Measurements from ENCODE around the gene SLC52A3. TPM values are rescaled to one million over a fixed set of nuclear protein-coding genes. Genes with fewer than 3 reads are reported as not detected.

The SLC52A3 gene
- total and polyA plus RNA-seq, 8 donors = 0.46 to 24.0 (median 1.9) TPM

DNA sequence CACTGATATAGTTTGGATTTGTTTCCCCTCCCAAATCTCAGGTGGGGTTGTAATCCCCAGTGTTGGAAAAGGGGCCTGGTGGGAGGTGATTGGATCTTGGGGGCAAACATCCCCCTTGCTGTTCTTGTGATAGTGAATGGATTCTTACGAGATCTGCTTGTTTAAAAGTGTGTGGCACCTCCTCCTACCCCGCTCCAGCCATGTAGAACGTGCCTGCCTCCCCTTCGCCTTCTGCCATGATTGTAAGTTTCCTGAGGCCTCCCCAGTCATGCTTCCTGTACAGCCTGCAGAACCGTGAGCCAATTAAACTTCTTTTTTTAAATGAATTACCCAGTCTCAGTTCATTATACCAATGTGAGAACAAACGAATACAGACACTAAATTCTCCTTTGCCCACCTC, 26.7 kb downstream of the SLC52A3 start:
- TF ChIP-seq, protein P1, sequence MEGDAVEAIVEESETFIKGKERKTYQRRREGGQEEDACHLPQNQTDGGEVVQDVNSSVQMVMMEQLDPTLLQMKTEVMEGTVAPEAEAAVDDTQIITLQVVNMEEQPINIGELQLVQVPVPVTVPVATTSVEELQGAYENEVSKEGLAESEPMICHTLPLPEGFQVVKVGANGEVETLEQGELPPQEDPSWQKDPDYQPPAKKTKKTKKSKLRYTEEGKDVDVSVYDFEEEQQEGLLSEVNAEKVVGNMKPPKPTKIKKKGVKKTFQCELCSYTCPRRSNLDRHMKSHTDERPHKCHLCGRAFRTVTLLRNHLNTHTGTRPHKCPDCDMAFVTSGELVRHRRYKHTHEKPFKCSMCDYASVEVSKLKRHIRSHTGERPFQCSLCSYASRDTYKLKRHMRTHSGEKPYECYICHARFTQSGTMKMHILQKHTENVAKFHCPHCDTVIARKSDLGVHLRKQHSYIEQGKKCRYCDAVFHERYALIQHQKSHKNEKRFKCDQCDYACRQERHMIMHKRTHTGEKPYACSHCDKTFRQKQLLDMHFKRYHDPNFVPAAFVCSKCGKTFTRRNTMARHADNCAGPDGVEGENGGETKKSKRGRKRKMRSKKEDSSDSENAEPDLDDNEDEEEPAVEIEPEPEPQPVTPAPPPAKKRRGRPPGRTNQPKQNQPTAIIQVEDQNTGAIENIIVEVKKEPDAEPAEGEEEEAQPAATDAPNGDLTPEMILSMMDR (IDR thresholded peaks at IDR 0.05) = no peak
- TF ChIP-seq EP300 (IDR thresholded peaks at IDR 0.05) (no peak), POLR2AphosphoS5 (IDR thresholded peaks at IDR 0.05) (no peak), POLR2A (IDR thresholded peaks at IDR 0.05) (no peak)
- H3K9me3 ChIP-seq = peaks cover 0 to 26% (median 19%) of the 10 kb centered on the region in 4 donors
- intact Hi-C loops (cut with DNase I; ENCODE audit: low total_unique reads) = no loop called here
- H3K4me3 ChIP-seq = no peak overlapping the region
- H3K27me3 ChIP-seq = peaks cover 0 to 26% (median 0%) of the 10 kb centered on the region in 3 donors
- WGBS, 5 donors = 56 to 79% (median 71%) methylated on average over 6 of the region's 6 CpGs
- H3K4me1 ChIP-seq = peaks cover 0 to 7% (median 5%) of the 10 kb centered on the region in 4 donors
- no peak for DNase-seq
- no peaks in the 10 kb centered on the region for H3K36me3 ChIP-seq
- no peak overlapping the region for H3K27ac ChIP-seq

DNA sequence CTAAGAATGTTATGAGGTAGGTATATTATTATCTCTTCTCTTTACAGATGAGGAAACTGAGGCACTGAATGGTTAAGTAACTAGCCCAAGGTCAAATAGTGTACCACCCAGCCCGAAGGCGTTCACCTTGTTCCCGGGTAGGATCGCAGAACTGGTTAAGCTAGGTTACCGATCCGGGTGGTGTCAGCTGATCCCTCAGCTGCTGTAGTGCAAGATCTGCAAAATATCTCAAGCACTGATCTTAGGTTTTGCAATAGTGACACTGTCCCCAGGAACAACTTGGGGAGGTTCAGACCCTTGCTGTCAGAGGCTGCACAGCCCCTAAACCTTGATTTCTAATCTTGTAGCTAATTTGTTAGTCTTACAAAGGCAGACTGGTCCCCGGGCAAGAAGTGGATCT, 28.1 kb downstream of the SLC52A3 start:
- H3K36me3 ChIP-seq = no peaks in the 10 kb centered on the region
- no peak overlapping the region for H3K4me3 ChIP-seq
- peaks cover 0 to 7% (median 5%) of the 10 kb centered on the region in 4 donors for H3K4me1 ChIP-seq
- intact Hi-C loops (cut with DNase I; ENCODE audit: low total_unique reads) = no loop called here
- peaks cover 0 to 12% (median 9%) of the 10 kb centered on the region in 4 donors for H3K9me3 ChIP-seq
- no peak for DNase-seq
- TF ChIP-seq EP300 (IDR thresholded peaks at IDR 0.05) (no peak), POLR2A (IDR thresholded peaks at IDR 0.05) (no peak), POLR2AphosphoS5 (IDR thresholded peaks at IDR 0.05) (no peak)
- TF ChIP-seq, protein P1 (IDR thresholded peaks at IDR 0.05) = no peak
- 41 to 51% (median 44%) methylated on average over 7 of the region's 7 CpGs for WGBS, 5 donors
- peaks cover 0 to 26% (median 0%) of the 10 kb centered on the region in 3 donors for H3K27me3 ChIP-seq
- no peak overlapping the region for H3K27ac ChIP-seq

DNA sequence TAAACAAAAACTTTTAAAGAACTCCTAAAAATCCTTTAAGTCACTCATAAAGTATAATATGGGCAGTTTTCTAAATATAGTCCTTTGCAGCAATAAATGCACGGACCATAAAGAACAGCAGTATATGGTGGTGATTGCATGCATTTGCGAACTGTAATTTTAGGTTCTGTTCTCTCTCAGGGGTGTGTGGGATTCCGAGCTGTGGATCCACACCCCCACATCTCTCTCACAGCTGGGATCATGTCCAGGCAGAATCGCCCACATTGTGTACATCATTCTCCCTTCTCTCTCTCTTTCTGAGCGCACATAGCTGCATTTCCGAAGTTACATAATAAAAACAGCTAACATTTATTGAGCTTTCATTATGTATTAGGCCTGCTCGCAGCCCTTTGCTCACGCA, 28.6 kb downstream of the SLC52A3 start:
- DNase-seq = no peak
- intact Hi-C loops (cut with DNase I; ENCODE audit: low total_unique reads) = loop anchor here (5.0 kb wide), 1 partner anchor 177 kb away; no protein-coding TSS in a partner anchor
- H3K27me3 ChIP-seq = peaks cover 0 to 26% (median 0%) of the 10 kb centered on the region in 3 donors
- whole genome bisulfite sequencing, 5 donors = 78 to 86% (median 83%) methylated on average over 8 of the region's 8 CpGs
- H3K27ac ChIP-seq = no peak overlapping the region
- H3K4me1 ChIP-seq = peaks cover 0 to 7% (median 5%) of the 10 kb centered on the region in 4 donors
- H3K36me3 ChIP-seq = no peaks in the 10 kb centered on the region
- no peak for TF ChIP-seq EP300 (IDR thresholded peaks at IDR 0.05)
- no peak for TF ChIP-seq POLR2AphosphoS5 (IDR thresholded peaks at IDR 0.05)
- no peak for TF ChIP-seq POLR2A (IDR thresholded peaks at IDR 0.05)
- TF ChIP-seq, protein P1 (IDR thresholded peaks at IDR 0.05) = no peak
- H3K4me3 ChIP-seq = no peak overlapping the region
- H3K9me3 ChIP-seq = peaks cover 0 to 8% (median 4%) of the 10 kb centered on the region in 4 donors

DNA sequence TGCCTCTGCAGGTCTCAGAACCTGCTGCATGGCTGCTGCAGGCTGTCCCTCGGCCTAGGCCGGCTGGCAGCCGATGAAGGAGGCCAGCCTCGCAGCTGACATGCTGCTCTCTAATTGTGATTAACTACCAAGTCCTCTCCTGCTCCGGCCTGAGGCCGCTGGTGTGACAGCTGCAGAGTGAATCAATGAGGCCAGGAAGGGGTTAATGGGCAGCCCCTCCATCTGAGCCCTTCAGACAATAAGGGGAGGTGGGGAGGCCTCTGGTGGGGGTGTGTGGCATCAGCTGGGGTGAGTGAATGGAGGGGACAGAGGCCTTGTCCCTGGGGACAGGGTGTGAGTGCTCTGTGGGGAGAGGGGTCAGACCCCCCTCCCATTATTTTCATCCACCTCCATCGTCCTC, 34.4 kb downstream of the SLC52A3 start:
- no peak for DNase-seq
- H3K4me3 ChIP-seq = no peak overlapping the region
- H3K4me1 ChIP-seq = peaks cover 0 to 2% (median under 1%) of the 10 kb centered on the region in 4 donors
- intact Hi-C loops (cut with DNase I; ENCODE audit: low total_unique reads) = no loop called here
- H3K27me3 ChIP-seq = peaks cover 0 to 35% (median 5%) of the 10 kb centered on the region in 3 donors
- no peak overlapping the region for H3K27ac ChIP-seq
- WGBS, 5 donors = 43 to 74% (median 64%) methylated on average over 6 to 7 of the region's 7 CpGs
- TF ChIP-seq, protein P1 (IDR thresholded peaks at IDR 0.05) = no peak
- TF ChIP-seq POLR2A (IDR thresholded peaks at IDR 0.05) (no peak), POLR2AphosphoS5 (IDR thresholded peaks at IDR 0.05) (no peak), EP300 (IDR thresholded peaks at IDR 0.05) (no peak)
- peaks cover 0 to 3% (median 0%) of the 10 kb centered on the region in 4 donors for H3K9me3 ChIP-seq
- no peaks in the 10 kb centered on the region for H3K36me3 ChIP-seq

All from stomach (tissue), 9 donors.